ENCODE data around the gene ARHGAP19.

DNA sequence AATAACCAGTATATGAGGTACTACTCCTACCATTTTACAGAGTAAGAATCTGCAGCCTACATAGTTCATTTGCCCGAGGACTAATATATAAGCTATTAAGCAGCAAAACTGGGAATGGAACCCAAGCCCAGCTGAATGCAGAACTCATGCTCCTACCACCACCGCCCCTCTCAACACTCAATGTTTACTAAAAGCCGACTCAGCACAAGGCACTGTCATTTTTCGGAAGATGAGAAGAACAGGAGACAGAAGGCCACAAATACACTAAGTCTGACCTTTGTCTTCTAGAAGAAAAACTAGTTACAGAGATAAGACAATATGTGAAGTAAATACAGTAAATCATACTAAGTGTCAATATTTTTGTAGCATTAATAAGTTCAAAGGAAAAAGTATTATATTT is 66.0 kb downstream of the ARHGAP19 start:
- TF ChIP-seq, protein P1, sequence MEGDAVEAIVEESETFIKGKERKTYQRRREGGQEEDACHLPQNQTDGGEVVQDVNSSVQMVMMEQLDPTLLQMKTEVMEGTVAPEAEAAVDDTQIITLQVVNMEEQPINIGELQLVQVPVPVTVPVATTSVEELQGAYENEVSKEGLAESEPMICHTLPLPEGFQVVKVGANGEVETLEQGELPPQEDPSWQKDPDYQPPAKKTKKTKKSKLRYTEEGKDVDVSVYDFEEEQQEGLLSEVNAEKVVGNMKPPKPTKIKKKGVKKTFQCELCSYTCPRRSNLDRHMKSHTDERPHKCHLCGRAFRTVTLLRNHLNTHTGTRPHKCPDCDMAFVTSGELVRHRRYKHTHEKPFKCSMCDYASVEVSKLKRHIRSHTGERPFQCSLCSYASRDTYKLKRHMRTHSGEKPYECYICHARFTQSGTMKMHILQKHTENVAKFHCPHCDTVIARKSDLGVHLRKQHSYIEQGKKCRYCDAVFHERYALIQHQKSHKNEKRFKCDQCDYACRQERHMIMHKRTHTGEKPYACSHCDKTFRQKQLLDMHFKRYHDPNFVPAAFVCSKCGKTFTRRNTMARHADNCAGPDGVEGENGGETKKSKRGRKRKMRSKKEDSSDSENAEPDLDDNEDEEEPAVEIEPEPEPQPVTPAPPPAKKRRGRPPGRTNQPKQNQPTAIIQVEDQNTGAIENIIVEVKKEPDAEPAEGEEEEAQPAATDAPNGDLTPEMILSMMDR (IDR thresholded peaks at IDR 0.05) = no peak
- no peak for TF ChIP-seq POLR2A (IDR thresholded peaks at IDR 0.05)

Measured in tibial nerve (tissue), 3 donors.